Ovary (tissue), 9 donors: ENCODE measurements around the gene AGPAT1. TPM values are rescaled to one million over a fixed set of nuclear protein-coding genes. Genes with fewer than 3 reads are reported as not detected.

Source experiments
- DNase-seq, 5 donors: peaks; one replicate each; pipeline ENCODE4 v3.0.0-alpha.2; 2019 to 2020
- H3K27ac ChIP-seq, 2 donors: fragments of 200-600 bp; one replicate each; pipeline versions ENCODE4 v1.5.1 to v1.8.0; 2019 to 2022
- H3K27me3 ChIP-seq: fragments of 200-600 bp; one replicate; pipeline ENCODE4 v1.8.0; 2022
- H3K36me3 ChIP-seq: fragments of 200-600 bp; sonication (generic); one replicate; pipeline ENCODE4 v1.5.1; 2019
- H3K4me1 ChIP-seq: one replicate; pipeline ENCODE4 v1.8.1; 2013; ENCODE audit warnings: mild to moderate bottlenecking, moderate library complexity; ENCODE audit not compliant: insufficient read depth
- H3K4me3 ChIP-seq: fragments of 200-600 bp; sonication (generic); one replicate; pipeline ENCODE4 v1.5.1; 2017
- H3K9me3 ChIP-seq, 2 donors: fragments of 200-600 bp in 1 of 2; sonication (generic) in 1 of 2; one replicate each; pipeline versions ENCODE4 v1.5.1 to v1.8.1; 2013 to 2019; ENCODE audit warnings: mild to moderate bottlenecking in 1 of 2, moderate library complexity in 1 of 2
- EP300 ChIP-seq: sonication (generic); formaldehyde crosslinking; IDR thresholded peaks from one replicate; pipeline ENCODE4 v1.6.1; 2017; ENCODE audit warnings: antibody characterized with exemption
- POLR2A ChIP-seq: fragments of 450-650 bp; IDR thresholded peaks from one replicate; pipeline ENCODE4 v1.6.1; 2017; ENCODE audit warnings: antibody characterized with exemption, mild to moderate bottlenecking, moderate library complexity
- WGBS, 3 donors: extraction: QIAGEN DNeasy Blood & Tissue Kit in 1 of 3; methylation state at CpG; one replicate each; pipeline versions ENCODE4 v1.1.5 to v1.1.7; 2013 to 2017; 5-methylcytosine and 5-hydroxymethylcytosine counted together
- intact Hi-C, 4 donors: fragments of 100-400 bp; cut with DNase I; formaldehyde crosslinking; loops; one replicate each; pipeline versions ENCODE4 v1.11.0 to v1.15.1; 2022 to 2023
- polyA plus RNA-seq, 2 donors: library from polyadenylated mRNA; stranded (reverse); fragments of 200-250 nt in 1 of 2; fragments of 350-450 nt in 1 of 2; fragmentation: Illumina TruSeq in 1 of 2; extraction: RNeasy Lipid Tissue Mini Kit (QIAGEN cat#74804) in 1 of 2; gene quantifications; one replicate each; pipeline ENCODE4 v1.2.3, GENCODE V29; 2013 to 2014
- total RNA-seq, 7 donors: library from RNA; depleted of rRNA in 2 of 7; stranded (reverse); fragments of >200 nt in 2 of 7; fragmentation: NEBNext Ultra II Directional in 3 of 7; extraction: Animal tissue kit (Norgen Biotek cat#: 25700) in 3 of 7; gene quantifications; one replicate each; pipeline versions ENCODE4 v1.1.0 to v1.2.4, GENCODE V29; 2016 to 2023
- TF ChIP-seq, protein P1 (sequence below), 3 donors: fragments of 450-650 bp in 2 of 3; fragments of 200-600 bp in 1 of 3; IDR thresholded peaks; one replicate each; pipeline versions ENCODE4 v1.5.1 to v1.8.0; 2016 to 2022; ENCODE audit warnings: antibody characterized with exemption in 3 of 3, mild to moderate bottlenecking in 1 of 3
- donor health status: DM: no; HTN: no; CAD: no; lungs with moderate emphysema.
- donor health status: DM: no; HTN: no; CAD: no.
- donor health status: Bipolar disorder and iron deficiency.
- donor health status: DM: yes; HTN: yes; CAD: no.
- donor health status: DM: no; HTN: no; CAD: no.
- donor health status: DM: yes; HTN: yes; CAD: no.

The AGPAT1 gene
- total and polyA plus RNA-seq, 9 donors, result 29.6 to 82.4 (median 60.6) TPM

- no peaks in the 10 kb centered on the region for H3K36me3 ChIP-seq
- no peak for TF ChIP-seq POLR2A
- TF ChIP-seq, protein P1, sequence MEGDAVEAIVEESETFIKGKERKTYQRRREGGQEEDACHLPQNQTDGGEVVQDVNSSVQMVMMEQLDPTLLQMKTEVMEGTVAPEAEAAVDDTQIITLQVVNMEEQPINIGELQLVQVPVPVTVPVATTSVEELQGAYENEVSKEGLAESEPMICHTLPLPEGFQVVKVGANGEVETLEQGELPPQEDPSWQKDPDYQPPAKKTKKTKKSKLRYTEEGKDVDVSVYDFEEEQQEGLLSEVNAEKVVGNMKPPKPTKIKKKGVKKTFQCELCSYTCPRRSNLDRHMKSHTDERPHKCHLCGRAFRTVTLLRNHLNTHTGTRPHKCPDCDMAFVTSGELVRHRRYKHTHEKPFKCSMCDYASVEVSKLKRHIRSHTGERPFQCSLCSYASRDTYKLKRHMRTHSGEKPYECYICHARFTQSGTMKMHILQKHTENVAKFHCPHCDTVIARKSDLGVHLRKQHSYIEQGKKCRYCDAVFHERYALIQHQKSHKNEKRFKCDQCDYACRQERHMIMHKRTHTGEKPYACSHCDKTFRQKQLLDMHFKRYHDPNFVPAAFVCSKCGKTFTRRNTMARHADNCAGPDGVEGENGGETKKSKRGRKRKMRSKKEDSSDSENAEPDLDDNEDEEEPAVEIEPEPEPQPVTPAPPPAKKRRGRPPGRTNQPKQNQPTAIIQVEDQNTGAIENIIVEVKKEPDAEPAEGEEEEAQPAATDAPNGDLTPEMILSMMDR (IDR thresholded peaks at IDR 0.05), result no peak
- no peak for TF ChIP-seq EP300
- WGBS, 3 donors, result 83 to 88% (median 85%) methylated on average over 8 of the region's 8 CpGs
- H3K4me3 ChIP-seq, result no peak overlapping the region
- no peaks in the 10 kb centered on the region for H3K27me3 ChIP-seq
- H3K27ac ChIP-seq, result no peak overlapping the region
- H3K4me1 ChIP-seq, result no peaks in the 10 kb centered on the region
- no peaks in the 10 kb centered on the region for H3K9me3 ChIP-seq
- intact Hi-C loops, result no loop called here
- DNase-seq, result no peak
These were observed 46.7 kb upstream of the AGPAT1 start for GRCh38 chr6:32222333-32223230.

DNA sequence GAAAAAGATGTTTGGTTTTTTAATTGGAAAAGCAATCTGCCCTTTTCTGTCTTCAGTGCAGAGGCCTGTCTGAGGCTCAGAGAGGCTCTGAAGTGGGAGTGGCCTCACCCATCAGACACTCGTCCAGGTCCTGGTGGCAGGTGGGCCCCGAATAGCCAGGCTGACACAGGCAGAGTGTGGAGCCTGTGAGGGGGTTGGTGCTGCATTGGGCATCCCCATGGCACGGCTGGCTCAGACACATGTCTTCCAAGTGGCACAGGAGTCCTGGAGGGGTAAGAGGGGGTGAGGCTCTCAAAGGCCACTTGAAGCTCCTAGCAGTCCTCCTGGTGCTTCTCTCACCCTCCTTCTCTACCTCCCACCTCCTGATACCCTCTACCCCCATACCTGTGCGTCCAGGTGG is 44.1 kb upstream of the AGPAT1 start:
- 56 to 68% (median 64%) methylated on average over 4 of the region's 4 CpGs for WGBS, 3 donors
- no peak for DNase-seq
- H3K4me3 ChIP-seq, result no peak overlapping the region
- TF ChIP-seq, protein P1 (IDR thresholded peaks at IDR 0.05), result no peak
- no peaks in the 10 kb centered on the region for H3K27me3 ChIP-seq
- H3K9me3 ChIP-seq, result no peaks in the 10 kb centered on the region
- no peaks in the 10 kb centered on the region for H3K4me1 ChIP-seq
- no peaks in the 10 kb centered on the region for H3K36me3 ChIP-seq
- H3K27ac ChIP-seq, result no peak overlapping the region
- intact Hi-C loops, result no loop called here

GRCh38 chr6:32218167-32218566 is 42.3 kb upstream of the AGPAT1 start:
- Histone ChIP-seq H3K9me3 (no peaks in the 10 kb centered on the region), H3K4me3 (no peak overlapping the region), H3K27ac (no peak overlapping the region), H3K27me3 (no peaks in the 10 kb centered on the region), H3K36me3 (no peaks in the 10 kb centered on the region), H3K4me1 (no peaks in the 10 kb centered on the region)
- intact Hi-C loops, result no loop called here
- TF ChIP-seq POLR2A, result no peak
- TF ChIP-seq, protein P1 (IDR thresholded peaks at IDR 0.05), result no peak
- no peak for TF ChIP-seq EP300
- no peak for DNase-seq
- 78 to 85% (median 83%) methylated on average over 7 of the region's 7 CpGs for WGBS, 3 donors

- TF ChIP-seq, protein P1 (IDR thresholded peaks at IDR 0.05), result no peak
- TF ChIP-seq POLR2A (no peak), EP300 (no peak)
- intact Hi-C loops, result no loop called here
- H3K4me3 ChIP-seq, result no peak overlapping the region
These were observed 41.1 kb upstream of the AGPAT1 start for GRCh38 chr6:32216998-32217397.

More at GRCh38 chr6:32216998-32217397, 41.1 kb upstream of the AGPAT1 start:
- Histone ChIP-seq H3K4me1 (no peaks in the 10 kb centered on the region), H3K9me3 (no peaks in the 10 kb centered on the region), H3K27me3 (no peaks in the 10 kb centered on the region), H3K36me3 (no peaks in the 10 kb centered on the region), H3K27ac (no peak overlapping the region)
- no peak for DNase-seq
- WGBS, 3 donors, result 83 to 87% (median 84%) methylated on average over 11 of the region's 11 CpGs
